ENCODE results near the gene RIMBP2. TPM values are rescaled to one million over a fixed set of nuclear protein-coding genes. Genes with fewer than 3 reads are reported as not detected.

The RIMBP2 gene
- not detected for total RNA-seq

GRCh38 chr12:130715998-130716968 is at the start of gene RIMBP2:
Gene RIMBP2 (minus strand): TSS chr12:130716299. CDS start chr12:130479013, 237,286 bp downstream.

Other genes with a start within 250 kb of the RIMBP2 start
- 10 to 100 TPM; 20.6 to 32.6 TPM for gene STX2, start 123.0 kb upstream of the RIMBP2 start, total RNA-seq
- 1,000 to 10,000 TPM in 1 of 2 donors, 100 to 1,000 TPM in 1; 464 to 1,061 TPM for gene RAN, start 155.8 kb upstream of the RIMBP2 start, total RNA-seq
- 1 to 10 TPM in 1 of 2 donors, under 1 TPM in 1; 0.67 to 1.0 TPM for gene ADGRD1, start 237.6 kb upstream of the RIMBP2 start, total RNA-seq

Data from melanocyte of skin (primary cell).